Upper lobe of right lung (tissue), 1 donor: Measurements from ENCODE around the gene AGTPBP1. TPM values are rescaled to one million over a fixed set of nuclear protein-coding genes. Genes with fewer than 3 reads are reported as not detected.

Experiments used
- ATAC-seq: fragments of 200-7000 bp; cut with Tn5 transposase; one replicate; pipeline ENCODE4 v1.9.1; 2020; ENCODE audit warnings: mild to moderate bottlenecking, moderate library complexity
- DNase-seq: peaks from one replicate; pipeline ENCODE4 v3.0.0-alpha.2; 2020
- H3K27ac ChIP-seq: fragments of 200-600 bp; one replicate; pipeline ENCODE4 v1.8.0; 2022
- H3K27me3 ChIP-seq: fragments of 200-600 bp; one replicate; pipeline ENCODE4 v1.8.0; 2022; ENCODE audit warnings: mild to moderate bottlenecking
- H3K36me3 ChIP-seq: fragments of 200-600 bp; one replicate; pipeline ENCODE4 v1.8.0; 2022
- H3K4me1 ChIP-seq: fragments of 200-600 bp; one replicate; pipeline ENCODE4 v1.8.0; 2022
- H3K4me3 ChIP-seq: fragments of 200-600 bp; one replicate; pipeline ENCODE4 v1.8.0; 2022; ENCODE audit warnings: mild to moderate bottlenecking
- H3K9me3 ChIP-seq: fragments of 200-600 bp; one replicate; pipeline ENCODE4 v1.8.0; 2022
- intact Hi-C: fragments of 100-400 bp; cut with DNase I; formaldehyde crosslinking; loops from one replicate; pipeline ENCODE4 v1.11.0; 2022
- total RNA-seq: library from RNA; stranded (reverse); fragmentation: NEBNext Ultra II Directional; extraction: Animal tissue kit (Norgen Biotek cat#: 25700); gene quantifications from one replicate; pipeline ENCODE4 v1.2.1, GENCODE V29; 2021
- TF ChIP-seq, protein P1 (sequence below): fragments of 200-600 bp; IDR thresholded peaks from one replicate; pipeline ENCODE4 v1.8.0; 2022; ENCODE audit warnings: antibody characterized with exemption
- donor health status: DM: no; HTN: yes; CAD: no; lungs with severe emphysema.

AGTPBP1 gene
- total RNA-seq, 1 donor from 2014 or later, result 51.7 TPM

DNA sequence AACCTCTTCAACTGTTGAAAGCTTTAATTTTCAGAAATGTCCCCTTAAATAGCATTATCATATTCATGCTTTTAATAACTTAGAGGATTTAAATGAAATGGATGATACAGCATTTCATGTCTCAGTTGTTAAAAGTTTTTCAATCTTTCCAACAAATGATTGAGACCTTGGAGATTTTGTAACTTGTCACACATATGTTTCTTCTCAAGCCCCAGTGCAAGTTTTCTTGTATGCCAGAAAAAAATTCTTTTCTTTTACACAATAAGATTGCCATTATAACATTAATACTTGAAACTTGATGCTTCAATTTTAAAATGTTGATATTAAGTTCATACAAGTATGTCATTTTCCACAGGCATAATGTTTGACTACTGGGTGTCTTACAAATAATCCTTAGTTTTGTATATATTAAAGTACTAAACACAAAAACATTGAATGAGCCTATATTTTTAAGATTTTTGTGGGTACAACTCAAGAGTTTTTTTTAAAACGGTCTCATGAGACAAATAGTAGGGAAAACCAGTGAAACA is 124.5 kb downstream of the AGTPBP1 start:
- Histone ChIP-seq H3K4me3 (no peak overlapping the region), H3K27ac (no peak overlapping the region), H3K36me3 (no peaks in the 10 kb centered on the region), H3K9me3 (no peaks in the 10 kb centered on the region), H3K4me1 (no peaks in the 10 kb centered on the region), H3K27me3 (no peaks in the 10 kb centered on the region)
- intact Hi-C loops, result no loop called here
- ATAC-seq (no peak), DNase-seq (no peak)
- TF ChIP-seq, protein P1, sequence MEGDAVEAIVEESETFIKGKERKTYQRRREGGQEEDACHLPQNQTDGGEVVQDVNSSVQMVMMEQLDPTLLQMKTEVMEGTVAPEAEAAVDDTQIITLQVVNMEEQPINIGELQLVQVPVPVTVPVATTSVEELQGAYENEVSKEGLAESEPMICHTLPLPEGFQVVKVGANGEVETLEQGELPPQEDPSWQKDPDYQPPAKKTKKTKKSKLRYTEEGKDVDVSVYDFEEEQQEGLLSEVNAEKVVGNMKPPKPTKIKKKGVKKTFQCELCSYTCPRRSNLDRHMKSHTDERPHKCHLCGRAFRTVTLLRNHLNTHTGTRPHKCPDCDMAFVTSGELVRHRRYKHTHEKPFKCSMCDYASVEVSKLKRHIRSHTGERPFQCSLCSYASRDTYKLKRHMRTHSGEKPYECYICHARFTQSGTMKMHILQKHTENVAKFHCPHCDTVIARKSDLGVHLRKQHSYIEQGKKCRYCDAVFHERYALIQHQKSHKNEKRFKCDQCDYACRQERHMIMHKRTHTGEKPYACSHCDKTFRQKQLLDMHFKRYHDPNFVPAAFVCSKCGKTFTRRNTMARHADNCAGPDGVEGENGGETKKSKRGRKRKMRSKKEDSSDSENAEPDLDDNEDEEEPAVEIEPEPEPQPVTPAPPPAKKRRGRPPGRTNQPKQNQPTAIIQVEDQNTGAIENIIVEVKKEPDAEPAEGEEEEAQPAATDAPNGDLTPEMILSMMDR, result no peak

DNA sequence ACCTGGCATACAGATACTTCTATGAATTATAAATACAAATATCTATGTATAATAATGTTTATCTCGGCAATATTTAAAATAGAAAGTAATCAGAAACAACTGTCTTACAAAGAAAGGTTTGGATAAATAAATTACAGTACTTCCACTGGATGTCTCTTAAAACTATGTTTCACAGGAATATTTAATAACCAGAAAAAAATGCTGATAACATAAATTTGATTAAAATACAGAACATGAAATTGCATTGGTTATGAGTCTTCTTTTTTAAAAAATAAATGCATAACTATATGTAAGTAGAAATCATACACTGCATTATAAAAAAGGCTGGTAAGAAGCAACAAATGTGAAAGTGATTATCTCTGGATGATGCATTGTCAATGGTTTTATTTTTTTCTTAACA is 126.0 kb downstream of the AGTPBP1 start:
- Histone ChIP-seq H3K4me1 (no peaks in the 10 kb centered on the region), H3K9me3 (no peaks in the 10 kb centered on the region), H3K36me3 (no peaks in the 10 kb centered on the region), H3K27ac (no peak overlapping the region), H3K27me3 (no peaks in the 10 kb centered on the region), H3K4me3 (no peak overlapping the region)
- DNase-seq (no peak), ATAC-seq (no peak)
- intact Hi-C loops, result no loop called here
- TF ChIP-seq, protein P1, result no peak

GRCh38 chr9:85610074-85610860 is 131.5 kb downstream of the AGTPBP1 start:
- no peak overlapping the region for H3K4me3 ChIP-seq
- no peaks in the 10 kb centered on the region for H3K9me3 ChIP-seq
- TF ChIP-seq, protein P1, result peak; percentile 78
- no peaks in the 10 kb centered on the region for H3K36me3 ChIP-seq
- H3K27me3 ChIP-seq, result no peaks in the 10 kb centered on the region
- no peaks in the 10 kb centered on the region for H3K4me1 ChIP-seq
- intact Hi-C loops, result no loop called here
- H3K27ac ChIP-seq, result no peak overlapping the region
- DNase-seq (no peak), ATAC-seq (peak; percentile 89)

GRCh38 chr9:85605905-85606304 is 135.8 kb downstream of the AGTPBP1 start:
- intact Hi-C loops, result no loop called here
- DNase-seq, result no peak
- no peak overlapping the region for H3K4me3 ChIP-seq
- H3K27ac ChIP-seq, result no peak overlapping the region
- no peaks in the 10 kb centered on the region for H3K27me3 ChIP-seq
- TF ChIP-seq, protein P1, result no peak
- no peak for ATAC-seq
- H3K9me3 ChIP-seq, result no peaks in the 10 kb centered on the region
- H3K36me3 ChIP-seq, result no peaks in the 10 kb centered on the region
- no peaks in the 10 kb centered on the region for H3K4me1 ChIP-seq

DNA sequence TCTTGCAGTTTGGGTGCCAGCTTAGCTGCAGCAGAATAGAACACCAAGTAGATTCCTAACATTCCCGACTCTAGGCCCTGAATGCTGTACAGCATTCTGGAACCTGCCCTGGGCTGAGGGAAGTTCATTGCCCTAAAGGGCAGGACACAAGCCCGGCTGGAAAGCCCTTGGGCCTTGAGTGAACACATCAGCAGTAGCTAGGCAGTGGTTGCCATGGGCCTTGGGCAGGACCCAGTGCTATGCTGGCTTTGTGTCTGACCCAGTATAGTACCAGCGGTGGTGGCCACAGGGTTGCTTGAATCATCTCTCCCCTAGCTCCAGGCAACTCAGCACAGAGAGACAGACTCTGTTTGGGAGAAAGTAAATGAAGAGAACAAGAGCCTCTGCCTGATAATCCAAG is 137.8 kb downstream of the AGTPBP1 start:
- no peaks in the 10 kb centered on the region for H3K9me3 ChIP-seq
- H3K27me3 ChIP-seq, result no peaks in the 10 kb centered on the region
- no peaks in the 10 kb centered on the region for H3K4me1 ChIP-seq
- H3K36me3 ChIP-seq, result no peaks in the 10 kb centered on the region
- TF ChIP-seq, protein P1, result no peak
- ATAC-seq (peak; percentile 48), DNase-seq (no peak)
- no peak overlapping the region for H3K27ac ChIP-seq
- H3K4me3 ChIP-seq, result no peak overlapping the region
- intact Hi-C loops, result no loop called here
